WTC11 (cell line): Measurements from ENCODE around the gene OGDH. TPM values are rescaled to one million over a fixed set of nuclear protein-coding genes. Genes with fewer than 3 reads are reported as not detected.
A peak's percentile ranks its signal among the peaks of the same experiment; 100 is the strongest.

Experiments used
- ATAC-seq: fragments of 200-7000 bp; cut with Tn5 transposase; 2 replicates; pipeline ENCODE4 v1.10.0; 2021; ENCODE audit warnings: mild to moderate bottlenecking, moderate library complexity
- CTCF ChIA-PET: fragments of 300-600 bp; sonication (Branson Sonifier 250); formaldehyde crosslinking; loops from one replicate; lab custom pipeline; 2021; ENCODE audit warnings: antibody characterized with exemption; lab: Charles Lee
- POLR2A ChIA-PET: fragments of 350-600 bp; sonication (Branson Sonifier 250); formaldehyde crosslinking; loops from one replicate; lab custom pipeline; 2021; ENCODE audit warnings: antibody characterized with exemption; lab: Charles Lee
- DNase-seq: peaks from one replicate; pipeline ENCODE4 v3.0.0; 2021; ENCODE audit warnings: low spot score
- H3K27ac Mint-ChIP-seq: 2 replicates; pipeline ENCODE4 v1.8.0; 2021; ENCODE audit warnings: mixed read lengths
- H3K27me3 Mint-ChIP-seq: 2 replicates; pipeline ENCODE4 v1.8.0; 2021; ENCODE audit warnings: low read depth, mild to moderate bottlenecking, moderate library complexity, mixed read lengths
- H3K36me3 Mint-ChIP-seq: 2 replicates; pipeline ENCODE4 v1.8.0; 2021; ENCODE audit warnings: mixed read lengths
- H3K4me1 Mint-ChIP-seq: 2 replicates; pipeline ENCODE4 v1.8.0; 2022; ENCODE audit warnings: mixed read lengths
- H3K4me3 Mint-ChIP-seq: 2 replicates; pipeline ENCODE4 v1.8.0; 2021; ENCODE audit warnings: mild to moderate bottlenecking, moderate library complexity, mixed read lengths
- H3K9me3 Mint-ChIP-seq: 2 replicates; pipeline ENCODE4 v1.8.0; 2021; ENCODE audit warnings: mixed read lengths
- ATF2 ChIP-seq: sonication (generic); formaldehyde crosslinking; IDR thresholded peaks from 2 replicates; pipeline ENCODE4 v1.8.1; 2022; ENCODE audit warnings: low read depth, missing genetic modification reagents, borderline replicate concordance
- CREB1 ChIP-seq: sonication (generic); formaldehyde crosslinking; IDR thresholded peaks from 2 replicates; pipeline ENCODE4 v1.8.0; 2023; ENCODE audit warnings: mild to moderate bottlenecking, missing genetic modification reagents
- E2F5 ChIP-seq: sonication (generic); formaldehyde crosslinking; IDR thresholded peaks from 2 replicates; pipeline ENCODE4 v1.8.1; 2022; ENCODE audit warnings: mild to moderate bottlenecking, moderate library complexity, missing genetic modification reagents
- ESRRA ChIP-seq: sonication (generic); formaldehyde crosslinking; IDR thresholded peaks from 2 replicates; pipeline ENCODE4 v1.8.1; 2022; ENCODE audit warnings: mild to moderate bottlenecking, missing genetic modification reagents, borderline replicate concordance
- ETV6 ChIP-seq: sonication (generic); formaldehyde crosslinking; IDR thresholded peaks from 2 replicates; pipeline ENCODE4 v1.8.1; 2022; ENCODE audit warnings: mild to moderate bottlenecking, missing genetic modification reagents
- NFATC4 ChIP-seq: fragments of 250-450 bp; sonication (Bioruptor Pico); IDR thresholded peaks from 2 replicates; pipeline ENCODE4 v1.9.0; 2021; ENCODE audit warnings: mild to moderate bottlenecking
- NR1H2 ChIP-seq: sonication (generic); formaldehyde crosslinking; IDR thresholded peaks from 2 replicates; pipeline ENCODE4 v1.9.0; 2021; ENCODE audit warnings: mild to moderate bottlenecking, moderate library complexity, missing genetic modification reagents
- OVOL2 ChIP-seq: fragments of 250-450 bp; sonication (Bioruptor Pico); IDR thresholded peaks from 2 replicates; pipeline ENCODE4 v1.9.0; 2021; ENCODE audit warnings: mild to moderate bottlenecking, borderline replicate concordance
- PRDM15 ChIP-seq: sonication (generic); formaldehyde crosslinking; IDR thresholded peaks from 2 replicates; pipeline ENCODE4 v1.8.0; 2022; ENCODE audit warnings: missing genetic modification reagents
- PREB ChIP-seq: sonication (generic); formaldehyde crosslinking; IDR thresholded peaks from 2 replicates; pipeline ENCODE4 v1.8.1; 2022; ENCODE audit warnings: mild to moderate bottlenecking, missing genetic modification reagents, moderate library complexity, borderline replicate concordance
- RORB ChIP-seq: fragments of 250-450 bp; sonication (Bioruptor Pico); IDR thresholded peaks from 2 replicates; pipeline ENCODE4 v1.9.0; 2021; ENCODE audit warnings: mild to moderate bottlenecking
- SMAD4 ChIP-seq: sonication (generic); formaldehyde crosslinking; IDR thresholded peaks from 2 replicates; pipeline ENCODE4 v1.8.0; 2022; ENCODE audit warnings: mild to moderate bottlenecking, missing genetic modification reagents
- SOX15 ChIP-seq: fragments of 250-450 bp; sonication (Bioruptor Pico); IDR thresholded peaks from 2 replicates; pipeline ENCODE4 v1.9.0; 2021; ENCODE audit warnings: mild to moderate bottlenecking
- TEAD4 ChIP-seq: sonication (generic); formaldehyde crosslinking; IDR thresholded peaks from 2 replicates; pipeline ENCODE4 v1.8.0; 2022; ENCODE audit warnings: mild to moderate bottlenecking, missing genetic modification reagents
- USF2 ChIP-seq: sonication (generic); formaldehyde crosslinking; IDR thresholded peaks from 2 replicates; pipeline ENCODE4 v1.8.1; 2023; ENCODE audit warnings: mild to moderate bottlenecking, missing genetic modification reagents, moderate library complexity
- ZNF121 ChIP-seq: sonication (generic); formaldehyde crosslinking; IDR thresholded peaks from 2 replicates; pipeline ENCODE4 v1.8.0; 2023; ENCODE audit warnings: missing genetic modification reagents
- ZNF219 ChIP-seq: sonication (generic); formaldehyde crosslinking; IDR thresholded peaks from 2 replicates; pipeline ENCODE4 v1.8.0; 2023; ENCODE audit warnings: missing genetic modification reagents, mild to moderate bottlenecking, borderline replicate concordance
- ZNF232 ChIP-seq: sonication (generic); formaldehyde crosslinking; IDR thresholded peaks from 2 replicates; pipeline ENCODE4 v1.8.0; 2022; ENCODE audit warnings: mild to moderate bottlenecking, missing genetic modification reagents
- ZNF281 ChIP-seq: sonication (generic); formaldehyde crosslinking; IDR thresholded peaks from 2 replicates; pipeline ENCODE4 v1.8.0; 2023; ENCODE audit warnings: mild to moderate bottlenecking, missing genetic modification reagents
- ZNF317 ChIP-seq: sonication (generic); formaldehyde crosslinking; IDR thresholded peaks from 2 replicates; pipeline ENCODE4 v1.8.1; 2023; ENCODE audit warnings: low read depth, mild to moderate bottlenecking, moderate library complexity, missing genetic modification reagents, borderline replicate concordance
- ZNF416 ChIP-seq: fragments of 250-450 bp; sonication (Bioruptor Pico); IDR thresholded peaks from 2 replicates; pipeline ENCODE4 v1.9.0; 2021; ENCODE audit warnings: mild to moderate bottlenecking, inconsistent platforms
- total RNA-seq: library from RNA; stranded (reverse); gene quantifications from 3 replicates; pipeline ENCODE4 v1.2.3, GENCODE V29; 2021

Gene OGDH
- total RNA-seq, 1 experiment from 2014 or later = 79.6 TPM

GRCh38 chr7:44639671-44640321 lies 33.4 kb downstream of the OGDH start:
- ATAC-seq = peak; percentile 52
- H3K36me3 Mint-ChIP-seq = no peaks in the 10 kb centered on the region
- peak overlapping the region; percentile 96 for H3K27ac Mint-ChIP-seq
- no peaks in the 10 kb centered on the region for H3K9me3 Mint-ChIP-seq
- TF ChIP-seq SOX15 (CRISPR knock-in tag) (no peak), ESRRA (CRISPR knock-in tag) (peak; percentile 43; the same call in 1 of the 2 replicates)
- no peak overlapping the region; the same call in 1 of the 2 replicates for H3K4me3 Mint-ChIP-seq
- peak; percentile 35 for DNase-seq
- no peaks in the 10 kb centered on the region for H3K27me3 Mint-ChIP-seq
- POLR2A ChIA-PET = interaction anchor here (0.5 to 1.5 kb wide), 7 partner anchors 9 to 1091 kb away, joined by 3 to 5 read pairs (median 3); partner anchors contain the start of gene OGDH
- CTCF ChIA-PET = interaction anchor here (0.6 to 1.7 kb wide), 3 partner anchors 8 to 496 kb away, joined by 3 to 4 read pairs (median 3); no protein-coding TSS in a partner anchor
- H3K4me1 Mint-ChIP-seq = peaks cover 50% of the 10 kb centered on the region

GRCh38 chr7:44643206-44643605 lies 36.8 kb downstream of the OGDH start:
- no peak for DNase-seq
- H3K4me3 Mint-ChIP-seq = no peak overlapping the region
- no peaks in the 10 kb centered on the region for H3K27me3 Mint-ChIP-seq
- ATAC-seq = no peak
- TF ChIP-seq RORB (CRISPR knock-in tag) (no peak), USF2 (no peak), ZNF317 (CRISPR knock-in tag) (no peak), ETV6 (CRISPR knock-in tag) (no peak), ZNF121 (CRISPR knock-in tag) (no peak), ESRRA (CRISPR knock-in tag) (no peak), ZNF281 (no peak), ZNF232 (CRISPR knock-in tag) (no peak), PRDM15 (CRISPR knock-in tag) (no peak), SMAD4 (CRISPR knock-in tag) (no peak), NR1H2 (no peak), ATF2 (CRISPR knock-in tag) (no peak), ZNF219 (CRISPR knock-in tag) (no peak), TEAD4 (CRISPR knock-in tag) (no peak), NFATC4 (no peak), E2F5 (no peak), OVOL2 (no peak), PREB (CRISPR knock-in tag) (no peak), ZNF416 (CRISPR knock-in tag) (no peak), CREB1 (CRISPR knock-in tag) (no peak)
- POLR2A ChIA-PET = no interaction called here
- peaks cover 8% of the 10 kb centered on the region; the same call in 1 of the 2 replicates for H3K36me3 Mint-ChIP-seq
- H3K27ac Mint-ChIP-seq = no peak overlapping the region
- no peaks in the 10 kb centered on the region for H3K9me3 Mint-ChIP-seq
- CTCF ChIA-PET = interaction anchor here (0.7 kb wide), 1 partner anchor 66 kb away, joined by 3 read pairs; no protein-coding TSS in a partner anchor
- peaks cover 24% of the 10 kb centered on the region for H3K4me1 Mint-ChIP-seq
